Neural progenitor cell (in vitro differentiated cells): ENCODE results near the gene PATJ.

Experiments
- EZH2 ChIP-seq: fragments of 200-600 bp; sonication (generic); IDR thresholded peaks from 2 replicates; pipeline ENCODE4 v1.6.1; 2017; ENCODE audit warnings: antibody characterized with exemption, mild to moderate bottlenecking, moderate library complexity
- EZH2phosphoT487 ChIP-seq: fragments of 200-600 bp; sonication (generic); IDR thresholded peaks from 2 replicates; pipeline ENCODE4 v1.6.1; 2017; ENCODE audit warnings: antibody characterized with exemption
- TF ChIP-seq, protein P1 (sequence below): fragments of 200-600 bp; sonication (generic); IDR thresholded peaks from 2 replicates; pipeline ENCODE4 v1.5.1; 2017; ENCODE audit warnings: antibody characterized with exemption, mild to moderate bottlenecking

DNA sequence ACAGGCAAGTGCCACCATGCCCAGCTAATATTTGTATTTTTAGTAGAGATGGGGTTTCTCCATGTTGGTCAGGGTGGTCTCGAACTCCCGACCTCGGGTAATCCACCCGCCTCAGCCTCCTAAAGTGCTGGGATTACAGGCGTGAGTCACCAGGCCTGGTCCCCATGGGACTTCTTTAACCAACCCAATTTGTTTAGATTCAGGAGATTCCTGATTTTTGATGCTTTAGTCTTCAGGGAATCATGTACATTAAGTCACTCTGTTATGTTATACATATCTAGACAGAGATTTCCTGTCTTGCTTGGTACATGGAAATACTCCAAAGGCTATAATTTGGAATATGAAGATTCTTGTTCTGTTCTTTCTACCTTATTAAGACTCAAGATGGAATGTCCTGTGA lies 250.0 kb downstream of the PATJ start:
- TF ChIP-seq, protein P1, sequence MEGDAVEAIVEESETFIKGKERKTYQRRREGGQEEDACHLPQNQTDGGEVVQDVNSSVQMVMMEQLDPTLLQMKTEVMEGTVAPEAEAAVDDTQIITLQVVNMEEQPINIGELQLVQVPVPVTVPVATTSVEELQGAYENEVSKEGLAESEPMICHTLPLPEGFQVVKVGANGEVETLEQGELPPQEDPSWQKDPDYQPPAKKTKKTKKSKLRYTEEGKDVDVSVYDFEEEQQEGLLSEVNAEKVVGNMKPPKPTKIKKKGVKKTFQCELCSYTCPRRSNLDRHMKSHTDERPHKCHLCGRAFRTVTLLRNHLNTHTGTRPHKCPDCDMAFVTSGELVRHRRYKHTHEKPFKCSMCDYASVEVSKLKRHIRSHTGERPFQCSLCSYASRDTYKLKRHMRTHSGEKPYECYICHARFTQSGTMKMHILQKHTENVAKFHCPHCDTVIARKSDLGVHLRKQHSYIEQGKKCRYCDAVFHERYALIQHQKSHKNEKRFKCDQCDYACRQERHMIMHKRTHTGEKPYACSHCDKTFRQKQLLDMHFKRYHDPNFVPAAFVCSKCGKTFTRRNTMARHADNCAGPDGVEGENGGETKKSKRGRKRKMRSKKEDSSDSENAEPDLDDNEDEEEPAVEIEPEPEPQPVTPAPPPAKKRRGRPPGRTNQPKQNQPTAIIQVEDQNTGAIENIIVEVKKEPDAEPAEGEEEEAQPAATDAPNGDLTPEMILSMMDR: no peak
- no peak for TF ChIP-seq EZH2
- no peak for TF ChIP-seq EZH2phosphoT487
